Endothelial cell of umbilical vein (primary cell): Measurements from ENCODE around the gene CA4. TPM values are rescaled to one million over a fixed set of nuclear protein-coding genes. Genes with fewer than 3 reads are reported as not detected.

Experiments used
- BruUV-seq: library from RNA; stranded (reverse); fragments of 400-500 nt; replicated peaks from 2 replicates; lab custom pipeline; 2021; lab: Mats Ljungman, UMichigan
- CTCF ChIA-PET: fragments of 300-600, 350-600 bp; sonication (Branson Sonifier 250); formaldehyde crosslinking; loops from one replicate; lab custom pipeline; 2021; ENCODE audit warnings: antibody characterized with exemption, inconsistent platforms; lab: Charles Lee
- POLR2A ChIA-PET: fragments of 300-600, 350-600 bp; sonication (Branson Sonifier 250); formaldehyde crosslinking; loops from one replicate; lab custom pipeline; 2021; ENCODE audit warnings: antibody characterized with exemption, inconsistent platforms; lab: Charles Lee
- DNase-seq: peaks from one replicate; pipeline ENCODE4 v3.0.0-alpha.2; 2011; ENCODE audit warnings: low read depth, low spot score
- FAIRE-seq: peaks from 2 replicates; lab custom pipeline; 2011; peaks lifted over from hg19 to GRCh38; lab: Jason Lieb, UNC
- H2AFZ ChIP-seq: 2 replicates; pipeline ENCODE4 v1.6.0; 2012; ENCODE audit warnings: low read depth, low read length, control low read depth, inconsistent platforms
- H3K27ac ChIP-seq: 2 replicates; pipeline ENCODE4 v1.5.1; 2011; ENCODE audit warnings: low read depth, mild to moderate bottlenecking, control low read depth, low read length, moderate library complexity; ENCODE audit not compliant: insufficient read depth
- H3K27me3 ChIP-seq, 2 experiments: 2 replicates each; pipeline versions ENCODE4 v1.6.0 to v1.6.1; 2011; ENCODE audit warnings: low read length in 2 of 2, mixed read lengths in 1 of 2; ENCODE audit not compliant: control insufficient read depth in 2 of 2, insufficient read depth in 2 of 2
- H3K36me3 ChIP-seq, 2 experiments: 2 replicates in 1 of 2; 3 replicates in 1 of 2; pipeline ENCODE4 v1.5.1; 2011; ENCODE audit warnings: low read length in 2 of 2, mild to moderate bottlenecking in 1 of 2, moderate library complexity in 1 of 2; ENCODE audit not compliant: control insufficient read depth in 2 of 2, insufficient read depth in 2 of 2; ENCODE audit errors: extremely low read depth in 1 of 2
- H3K4me1 ChIP-seq: 3 replicates; pipeline ENCODE4 v1.5.1; 2011; ENCODE audit warnings: mild to moderate bottlenecking, low read length; ENCODE audit not compliant: control insufficient read depth, insufficient read depth; ENCODE audit errors: extremely low read depth
- H3K4me2 ChIP-seq: 2 replicates; pipeline ENCODE4 v1.6.1; 2011; ENCODE audit warnings: low read length, control low read depth, mixed read lengths; ENCODE audit not compliant: insufficient read depth
- H3K4me3 ChIP-seq, 3 experiments: fragments of 200-600 bp in 1 of 3; sonication (generic), shearing (Covaris generic) in 1 of 3; replicated peaks in 1 of 3; 2 replicates each; pipeline ENCODE4 v1.5.1; 2011 to 2016; ENCODE audit warnings: control low read depth in 3 of 3, low read length in 3 of 3, mild to moderate bottlenecking in 2 of 3, inconsistent platforms in 1 of 3, low read depth in 1 of 3, moderate library complexity in 1 of 3; ENCODE audit not compliant: insufficient read depth in 1 of 3
- H3K79me2 ChIP-seq: 2 replicates; pipeline ENCODE4 v1.6.0; 2012; ENCODE audit warnings: low read length, inconsistent platforms; ENCODE audit not compliant: control insufficient read depth, insufficient read depth
- H3K9ac ChIP-seq: replicated peaks from 2 replicates; pipeline ENCODE3; 2011; ENCODE audit warnings: low read length, control low read depth; ENCODE audit not compliant: insufficient read depth; ENCODE audit errors: extremely low read depth
- H3K9me1 ChIP-seq: replicated peaks from 3 replicates; pipeline ENCODE4 v1.6.0; 2011; ENCODE audit warnings: mild to moderate bottlenecking, low read length; ENCODE audit not compliant: control insufficient read depth, insufficient read depth; ENCODE audit errors: extremely low read depth
- H3K9me3 ChIP-seq: replicated peaks from 2 replicates; pipeline ENCODE4 v1.5.1; 2012; ENCODE audit warnings: low read length, inconsistent platforms; ENCODE audit not compliant: control insufficient read depth, insufficient read depth
- H4K20me1 ChIP-seq: replicated peaks from 2 replicates; pipeline ENCODE3; 2011; ENCODE audit warnings: mild to moderate bottlenecking, low read length; ENCODE audit not compliant: control insufficient read depth, insufficient read depth; ENCODE audit errors: extremely low read depth
- FOS ChIP-seq: IDR thresholded peaks from 2 replicates; pipeline ENCODE4 v1.6.1; 2011; ENCODE audit warnings: mild to moderate bottlenecking, low read length, moderate library complexity, borderline replicate concordance; ENCODE audit not compliant: insufficient read depth
- GATA2 ChIP-seq: IDR thresholded peaks from 2 replicates; pipeline ENCODE4 v1.7.0; 2011; ENCODE audit warnings: low read depth, mild to moderate bottlenecking, moderate library complexity, mixed read lengths, low read length; ENCODE audit not compliant: insufficient read length, insufficient read depth
- JUN ChIP-seq: IDR thresholded peaks from 2 replicates; pipeline ENCODE4 v1.6.1; 2011; ENCODE audit warnings: borderline replicate concordance, low read depth; ENCODE audit not compliant: insufficient read length, insufficient read depth
- MAX ChIP-seq: IDR thresholded peaks from 2 replicates; pipeline ENCODE4 v1.6.1; 2011; ENCODE audit not compliant: insufficient read depth, insufficient read length
- MYC ChIP-seq: IDR thresholded peaks from one replicate; pipeline ENCODE4 v1.6.1; 2011; ENCODE audit warnings: mild to moderate bottlenecking, low read depth, low read length
- POLR2A ChIP-seq: IDR thresholded peaks from 2 replicates; pipeline ENCODE4 v1.6.1; 2012; ENCODE audit warnings: low read depth, mild to moderate bottlenecking, control low read depth, low read length
- POLR2AphosphoS5 ChIP-seq: IDR thresholded peaks from 2 replicates; pipeline ENCODE4 v1.6.1; 2012; ENCODE audit warnings: low read depth, mild to moderate bottlenecking, control low read depth, low read length, moderate library complexity; ENCODE audit not compliant: insufficient read depth
- dilution Hi-C: fragments of 300-500 bp; cut with MboI; formaldehyde crosslinking; loops from one replicate; pipeline ENCODE4 v1.15.0; 2019; ENCODE audit warnings: low sequenced_read_pairs; ENCODE audit not compliant: extremely low pct_ligation_motif_present
- intact Hi-C: fragments of 100-400 bp; cut with micrococcal nuclease; formaldehyde crosslinking; loops from one replicate; pipeline ENCODE4 v1.10.0; 2022
- polyA plus RNA-seq, 4 experiments: library from polyadenylated mRNA; depleted of rRNA in 3 of 4; stranded (reverse) in 3 of 4; unstranded in 1 of 4; fragments of >200 nt; gene quantifications; 2 replicates each; pipeline versions ENCODE4 v1.2.1 to v1.2.3, GENCODE V29; 2011 to 2012; ENCODE audit warnings: missing spikeins in 1 of 4
- total RNA-seq: library from RNA; stranded (reverse); gene quantifications from 2 replicates; pipeline ENCODE4 v1.2.3, GENCODE V29; 2021

CA4 gene
- total and polyA plus RNA-seq, 2 donors (not counting 3 experiments of a cell fraction or from before 2014, with no cell fraction given), result 0.17 to 0.29 TPM

DNA sequence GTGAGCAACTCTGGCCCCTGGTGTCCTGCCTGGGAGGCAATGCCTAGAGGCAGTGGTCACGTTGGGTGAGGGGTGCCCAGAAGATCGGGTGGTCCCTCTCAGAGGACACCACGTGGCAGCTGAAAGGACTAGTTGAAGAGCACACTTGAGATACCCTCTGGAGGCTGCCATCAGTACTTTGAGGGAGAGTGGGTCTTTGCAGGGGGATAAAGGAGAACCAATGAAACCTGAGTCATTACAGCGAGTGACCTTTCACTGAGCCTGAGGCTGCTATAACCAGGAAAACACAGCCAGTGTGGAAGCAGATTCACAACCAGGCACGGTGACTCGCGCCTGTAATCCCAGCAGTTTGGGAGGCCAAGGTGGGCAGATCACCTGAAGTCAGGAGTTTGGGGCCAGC lies 18.9 kb downstream of the CA4 start:
- H3K4me2 ChIP-seq, result no peak overlapping the region
- DNase-seq (no peak), FAIRE-seq (no peak)
- no peaks in the 10 kb centered on the region for H3K79me2 ChIP-seq
- H3K9me1 ChIP-seq, result no peaks in the 10 kb centered on the region
- H4K20me1 ChIP-seq, result no peaks in the 10 kb centered on the region
- H3K9me3 ChIP-seq, result no peaks in the 10 kb centered on the region
- dilution Hi-C loops (no loop called here), intact Hi-C loops (no loop called here)
- H3K9ac ChIP-seq, result no peak overlapping the region
- ChIA-PET POLR2A (interaction anchor here (0.9 kb wide), 1 partner anchor 1705 kb away, joined by 6 read pairs; no protein-coding TSS in a partner anchor), CTCF (interaction anchor here (3.5 kb wide), 1 partner anchor 27 kb away, joined by 42 read pairs; no protein-coding TSS in a partner anchor)
- no peak for TF ChIP-seq JUN
- TF ChIP-seq MYC, result no peak
- TF ChIP-seq FOS, result no peak
- TF ChIP-seq MAX, result no peak
- no peak for TF ChIP-seq GATA2
- no peak for TF ChIP-seq POLR2A
- TF ChIP-seq POLR2AphosphoS5, result no peak
- H3K4me1 ChIP-seq, result peaks cover 20% of the 10 kb centered on the region
- no peak overlapping the region for H2AFZ ChIP-seq
- BruUV-seq, result no TSS peak
- no peak overlapping the region for H3K4me3 ChIP-seq
- H3K36me3 ChIP-seq, result no peaks in the 10 kb centered on the region
- H3K27me3 ChIP-seq, result no peaks in the 10 kb centered on the region
- no peak overlapping the region for H3K27ac ChIP-seq
